Immature natural killer cell (primary cell): Measurements from ENCODE around the gene C6orf163. TPM values are rescaled to one million over a fixed set of nuclear protein-coding genes. Genes with fewer than 3 reads are reported as not detected.

ENCODE experiments used
- DNase-seq, 3 donors: peaks; one replicate each; pipeline ENCODE4 v3.0.0; 2022; ENCODE audit warnings: mixed read lengths in 1 of 3
- H3K27ac Mint-ChIP-seq, 6 donors: one replicate each; pipeline ENCODE4 v1.8.0; 2020; ENCODE audit warnings: mixed read lengths in 6 of 6, mild to moderate bottlenecking in 5 of 6, inconsistent platforms in 4 of 6, moderate library complexity in 3 of 6
- H3K27me3 Mint-ChIP-seq, 3 donors: one replicate each; pipeline ENCODE4 v1.8.0; 2020 to 2021; ENCODE audit warnings: low read depth in 3 of 3, mild to moderate bottlenecking in 3 of 3, mixed read lengths in 3 of 3, moderate library complexity in 3 of 3, inconsistent platforms in 1 of 3
- H3K36me3 Mint-ChIP-seq, 3 donors: one replicate each; pipeline ENCODE4 v1.8.0; 2020; ENCODE audit warnings: mixed read lengths in 3 of 3, inconsistent platforms in 2 of 3, mild to moderate bottlenecking in 2 of 3
- H3K4me1 Mint-ChIP-seq, 2 donors: one replicate each; pipeline ENCODE4 v1.8.0; 2020; ENCODE audit warnings: inconsistent platforms in 2 of 2, mild to moderate bottlenecking in 2 of 2, mixed read lengths in 2 of 2, moderate library complexity in 1 of 2
- H3K4me3 Mint-ChIP-seq, 5 donors: one replicate each; pipeline ENCODE4 v1.8.0; 2020; ENCODE audit warnings: mild to moderate bottlenecking in 5 of 5, mixed read lengths in 5 of 5, inconsistent platforms in 3 of 5, moderate library complexity in 3 of 5
- H3K9me3 Mint-ChIP-seq, 6 donors: one replicate each; pipeline ENCODE4 v1.8.0; 2020; ENCODE audit warnings: mild to moderate bottlenecking in 6 of 6, mixed read lengths in 6 of 6, inconsistent platforms in 4 of 6, moderate library complexity in 3 of 6
- polyA plus RNA-seq, 3 donors: library from polyadenylated mRNA; unstranded; fragments of 300-500 nt; fragmentation: Illumina TruSeq; gene quantifications; one replicate each; pipeline ENCODE4 v1.2.3, GENCODE V29; 2021

C6orf163 gene
- polyA plus RNA-seq, 3 donors from 2014 or later: 0.20 to 0.42 TPM; not detected in 1

GRCh38 chr6:87336367-87336766, 8.2 kb upstream of the C6orf163 start:
- no peak overlapping the region for H3K27ac Mint-ChIP-seq
- H3K4me1 Mint-ChIP-seq: peaks cover 20 to 21% of the 10 kb centered on the region in 2 donors
- H3K4me3 Mint-ChIP-seq: no peak overlapping the region
- H3K27me3 Mint-ChIP-seq: no peaks in the 10 kb centered on the region
- H3K9me3 Mint-ChIP-seq: no peaks in the 10 kb centered on the region
- no peak for DNase-seq
- H3K36me3 Mint-ChIP-seq: peaks cover 3 to 10% (median 5%) of the 10 kb centered on the region in 3 donors

DNA sequence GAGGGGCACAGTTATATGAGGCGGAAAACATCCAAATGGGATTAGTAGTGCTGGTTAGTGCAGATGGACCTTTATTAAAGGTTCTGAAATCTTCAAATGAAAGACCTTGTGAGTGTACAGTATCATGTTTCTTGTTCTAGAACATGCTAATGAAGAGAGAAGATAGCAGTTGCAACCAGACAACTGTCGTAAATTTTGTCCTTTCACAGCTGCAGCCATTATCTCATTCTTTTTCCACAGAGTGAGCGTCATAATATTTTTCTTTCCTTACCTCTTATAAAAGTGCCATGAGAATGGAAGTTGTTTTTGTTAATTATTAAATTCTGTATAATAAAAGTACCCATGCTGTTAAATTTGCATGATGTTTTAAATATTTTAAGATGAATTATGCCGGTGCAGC, 4.4 kb upstream of the C6orf163 start:
- Mint-ChIP-seq H3K36me3 (peaks cover 3 to 10% (median 6%) of the 10 kb centered on the region in 3 donors), H3K27ac (no peak overlapping the region)

DNA sequence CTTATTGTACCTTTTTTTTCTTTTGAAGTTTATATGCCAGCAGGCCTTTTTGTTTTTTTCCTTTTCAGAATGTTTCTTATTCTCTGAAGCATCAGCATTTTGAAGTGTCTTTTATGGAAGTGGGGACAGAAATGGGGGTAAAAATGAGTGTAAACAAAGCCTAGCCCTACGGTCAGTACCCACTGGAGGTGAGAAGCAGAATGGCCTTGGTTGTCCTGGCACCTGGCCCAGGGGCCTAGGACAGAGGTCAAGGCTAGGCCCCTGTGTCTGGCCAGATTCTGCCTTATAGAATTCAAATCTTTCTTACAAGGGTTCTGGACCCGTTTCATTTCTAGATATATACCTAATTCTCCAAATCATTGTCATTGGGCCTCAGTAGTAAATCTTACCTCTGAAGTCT, 3.5 kb upstream of the C6orf163 start:
- no peak for DNase-seq
- Mint-ChIP-seq H3K27me3 (no peaks in the 10 kb centered on the region), H3K4me3 (no peak overlapping the region), H3K36me3 (peaks cover 3 to 12% (median 3%) of the 10 kb centered on the region in 3 donors), H3K27ac (no peak overlapping the region), H3K9me3 (no peaks in the 10 kb centered on the region), H3K4me1 (no peaks in the 10 kb centered on the region)

More for the DNA sequence above, 4.4 kb upstream of the C6orf163 start:
- no peaks in the 10 kb centered on the region for H3K9me3 Mint-ChIP-seq
- H3K4me3 Mint-ChIP-seq: no peak overlapping the region
- H3K27me3 Mint-ChIP-seq: no peaks in the 10 kb centered on the region
- H3K4me1 Mint-ChIP-seq: no peaks in the 10 kb centered on the region
- DNase-seq: no peak

GRCh38 chr6:87341899-87342298, 2.7 kb upstream of the C6orf163 start:
- no peak for DNase-seq
- no peaks in the 10 kb centered on the region for H3K9me3 Mint-ChIP-seq
- H3K27ac Mint-ChIP-seq: no peak overlapping the region
- no peaks in the 10 kb centered on the region for H3K4me1 Mint-ChIP-seq
- H3K27me3 Mint-ChIP-seq: no peaks in the 10 kb centered on the region
- peaks cover 3 to 12% (median 3%) of the 10 kb centered on the region in 3 donors for H3K36me3 Mint-ChIP-seq
- H3K4me3 Mint-ChIP-seq: no peak overlapping the region

GRCh38 chr6:87342829-87343228, 1.8 kb upstream of the C6orf163 start:
- peaks cover 3 to 12% (median 6%) of the 10 kb centered on the region in 3 donors for H3K36me3 Mint-ChIP-seq
- H3K27ac Mint-ChIP-seq: no peak overlapping the region
- H3K9me3 Mint-ChIP-seq: no peaks in the 10 kb centered on the region
- no peak overlapping the region for H3K4me3 Mint-ChIP-seq
- no peak for DNase-seq
- H3K4me1 Mint-ChIP-seq: no peaks in the 10 kb centered on the region
- H3K27me3 Mint-ChIP-seq: no peaks in the 10 kb centered on the region

DNA sequence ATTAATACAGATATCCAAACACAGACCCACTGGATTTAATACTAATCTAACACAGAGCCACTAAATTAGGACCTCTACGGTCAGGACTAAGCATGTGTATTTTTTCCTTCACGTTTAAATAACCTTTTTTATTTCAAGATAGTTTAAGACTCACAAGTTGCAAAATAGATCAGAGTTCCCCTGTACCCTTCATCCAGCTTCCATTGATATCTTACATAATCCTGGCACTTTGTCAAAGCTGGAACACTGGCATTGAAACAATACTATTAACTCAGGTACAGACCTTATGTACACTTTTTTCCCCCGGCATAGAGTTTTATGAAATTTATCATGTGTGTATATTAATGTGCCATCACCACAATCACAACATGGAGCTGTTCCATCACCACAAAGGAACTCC, 2.1 kb downstream of the C6orf163 start:
- no peak for DNase-seq
- no peak overlapping the region for H3K27ac Mint-ChIP-seq
- H3K9me3 Mint-ChIP-seq: no peaks in the 10 kb centered on the region
- H3K4me1 Mint-ChIP-seq: no peaks in the 10 kb centered on the region
- peaks cover 0 to 12% (median 6%) of the 10 kb centered on the region in 3 donors for H3K36me3 Mint-ChIP-seq
- peaks cover 0 to 2% (median 0%) of the 10 kb centered on the region in 3 donors for H3K27me3 Mint-ChIP-seq
- H3K4me3 Mint-ChIP-seq: no peak overlapping the region

GRCh38 chr6:87349896-87350295, 5.3 kb downstream of the C6orf163 start:
- Mint-ChIP-seq H3K4me3 (no peak overlapping the region), H3K9me3 (no peaks in the 10 kb centered on the region), H3K27me3 (peaks cover 0 to 2% (median 0%) of the 10 kb centered on the region in 3 donors), H3K36me3 (peaks cover 0 to 6% (median 4%) of the 10 kb centered on the region in 3 donors), H3K27ac (no peak overlapping the region), H3K4me1 (no peaks in the 10 kb centered on the region)
- no peak for DNase-seq

DNA sequence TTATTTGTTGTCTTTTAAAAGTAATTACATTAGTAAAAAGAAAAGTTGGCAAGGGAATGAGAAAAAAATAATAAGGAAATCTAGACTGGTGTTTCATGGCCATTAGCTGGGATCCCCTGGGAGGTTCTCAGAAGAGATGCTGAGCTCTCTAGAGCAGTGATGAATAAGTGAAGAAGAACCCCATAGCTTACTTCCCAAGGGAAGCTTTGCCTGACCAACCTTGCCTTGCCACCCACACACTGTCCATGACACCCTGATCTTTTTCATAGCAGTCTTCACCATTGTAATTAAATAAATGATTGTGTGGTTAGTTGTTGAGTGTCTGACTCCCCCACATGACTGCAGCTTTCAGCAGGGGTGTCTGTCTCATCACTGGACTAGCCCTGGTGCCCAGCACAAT, 5.9 kb downstream of the C6orf163 start:
- peaks cover 0 to 2% (median 0%) of the 10 kb centered on the region in 3 donors for H3K27me3 Mint-ChIP-seq
- H3K4me3 Mint-ChIP-seq: no peak overlapping the region
- H3K9me3 Mint-ChIP-seq: no peaks in the 10 kb centered on the region
- H3K36me3 Mint-ChIP-seq: peaks cover 0 to 6% (median 0%) of the 10 kb centered on the region in 3 donors
- no peak overlapping the region for H3K27ac Mint-ChIP-seq
- DNase-seq: no peak
- no peaks in the 10 kb centered on the region for H3K4me1 Mint-ChIP-seq

DNA sequence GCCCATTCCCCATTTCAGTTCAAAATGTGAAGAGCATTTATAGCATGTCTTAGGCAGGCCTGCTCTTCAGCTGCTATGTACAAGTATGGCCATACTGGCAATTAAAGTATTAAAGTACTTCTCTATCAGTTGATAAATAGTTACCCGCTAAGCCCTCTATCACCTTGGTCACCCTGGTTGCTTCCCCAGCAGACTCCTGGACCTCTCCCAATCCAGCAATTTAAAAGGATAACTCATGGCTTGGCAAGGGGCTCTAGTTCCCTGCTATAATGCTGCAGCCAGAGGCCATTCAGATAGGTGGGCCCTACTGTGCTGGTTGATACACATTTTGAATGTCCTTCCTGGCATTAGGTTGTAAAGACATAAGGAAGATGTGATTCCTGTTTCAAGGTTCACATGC, 7.0 kb downstream of the C6orf163 start:
- no peak for DNase-seq
- Mint-ChIP-seq H3K4me1 (no peaks in the 10 kb centered on the region), H3K9me3 (no peaks in the 10 kb centered on the region), H3K27me3 (peaks cover 0 to 2% (median 0%) of the 10 kb centered on the region in 3 donors), H3K36me3 (peaks cover 0 to 6% (median 0%) of the 10 kb centered on the region in 3 donors), H3K4me3 (no peak overlapping the region), H3K27ac (no peak overlapping the region)

- peaks cover 0 to 2% (median 0%) of the 10 kb centered on the region in 3 donors for H3K27me3 Mint-ChIP-seq
- no peak overlapping the region for H3K4me3 Mint-ChIP-seq
- DNase-seq: no peak
- no peaks in the 10 kb centered on the region for H3K9me3 Mint-ChIP-seq
- no peaks in the 10 kb centered on the region for H3K36me3 Mint-ChIP-seq
- no peaks in the 10 kb centered on the region for H3K4me1 Mint-ChIP-seq
- no peak overlapping the region for H3K27ac Mint-ChIP-seq
These were observed 11.6 kb downstream of the C6orf163 start for GRCh38 chr6:87356181-87356580.

DNA sequence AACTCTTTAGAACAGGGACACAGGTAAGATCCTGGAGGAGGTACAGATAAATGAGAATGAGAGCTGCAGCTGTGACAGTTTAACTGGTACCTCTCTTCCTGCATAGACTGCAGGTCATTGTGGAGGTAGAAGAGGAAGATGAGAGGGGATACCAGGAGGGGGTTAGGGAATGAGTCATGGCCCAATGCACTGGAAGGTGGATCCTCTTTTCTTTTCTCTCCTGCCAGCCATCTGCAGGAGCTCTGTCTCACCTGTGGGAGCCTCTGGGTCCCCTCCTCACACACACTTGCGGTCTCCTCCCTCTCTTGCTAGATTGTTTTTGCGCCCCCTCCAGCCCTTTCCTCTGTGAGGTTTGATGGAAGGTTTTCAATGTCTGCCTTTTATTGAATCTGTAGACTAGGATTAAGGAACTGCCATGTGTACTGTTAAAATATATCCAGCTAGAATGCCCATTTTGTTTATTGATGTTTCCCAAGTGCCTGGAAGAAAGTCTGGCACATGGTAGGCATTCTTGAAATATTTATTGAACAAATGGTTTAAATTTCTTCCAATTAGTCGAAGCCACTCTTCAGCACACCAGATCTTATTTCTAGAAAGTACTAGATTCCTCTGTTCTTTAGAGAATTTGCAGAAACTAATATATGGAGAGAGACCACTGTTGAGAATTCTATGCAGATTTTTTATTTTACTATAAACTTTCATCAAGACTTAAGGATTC, 13.0 kb downstream of the C6orf163 start:
- Mint-ChIP-seq H3K27ac (no peak overlapping the region), H3K27me3 (peaks cover 0 to 2% (median 0%) of the 10 kb centered on the region in 3 donors), H3K9me3 (no peaks in the 10 kb centered on the region), H3K4me3 (no peak overlapping the region), H3K36me3 (peaks cover 0 to 8% (median 2%) of the 10 kb centered on the region in 3 donors), H3K4me1 (no peaks in the 10 kb centered on the region)
- no peak for DNase-seq

DNA sequence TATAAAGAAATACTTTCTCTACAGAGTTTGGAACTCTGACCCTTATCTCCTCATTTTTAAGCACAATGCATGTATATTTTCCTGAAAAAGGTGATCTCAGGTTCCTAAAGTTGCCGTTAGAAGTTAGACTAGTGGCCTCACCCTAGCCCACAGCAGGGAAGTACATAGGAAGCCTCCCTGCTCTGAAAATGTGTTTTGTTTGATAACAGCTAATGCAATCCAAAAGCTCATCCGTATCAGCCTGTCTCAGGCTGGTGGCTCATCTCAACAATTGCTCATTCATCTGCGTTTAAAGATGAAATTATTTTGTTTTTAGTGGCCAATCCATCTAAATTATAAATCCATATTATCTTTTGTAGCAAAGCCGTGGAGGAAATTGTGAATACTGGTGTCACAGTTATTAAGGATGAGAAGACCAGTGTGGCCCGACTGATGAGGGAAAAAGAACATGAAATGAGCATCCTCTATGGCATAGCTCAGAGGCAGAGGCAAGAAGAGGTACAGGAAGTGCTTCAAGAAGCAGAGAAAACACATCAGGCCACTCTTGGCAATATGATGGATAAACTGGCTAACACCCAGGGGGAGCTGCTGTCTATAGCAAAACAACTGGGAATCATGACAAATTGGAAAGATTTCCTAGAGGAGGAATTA, 20.1 kb downstream of the C6orf163 start:
- Mint-ChIP-seq H3K36me3 (peaks cover 0 to 14% (median 14%) of the 10 kb centered on the region in 3 donors), H3K27me3 (peaks cover 0 to 5% (median 3%) of the 10 kb centered on the region in 3 donors), H3K4me3 (no peak overlapping the region), H3K27ac (no peak overlapping the region), H3K4me1 (no peaks in the 10 kb centered on the region), H3K9me3 (no peaks in the 10 kb centered on the region)
- no peak for DNase-seq

DNA sequence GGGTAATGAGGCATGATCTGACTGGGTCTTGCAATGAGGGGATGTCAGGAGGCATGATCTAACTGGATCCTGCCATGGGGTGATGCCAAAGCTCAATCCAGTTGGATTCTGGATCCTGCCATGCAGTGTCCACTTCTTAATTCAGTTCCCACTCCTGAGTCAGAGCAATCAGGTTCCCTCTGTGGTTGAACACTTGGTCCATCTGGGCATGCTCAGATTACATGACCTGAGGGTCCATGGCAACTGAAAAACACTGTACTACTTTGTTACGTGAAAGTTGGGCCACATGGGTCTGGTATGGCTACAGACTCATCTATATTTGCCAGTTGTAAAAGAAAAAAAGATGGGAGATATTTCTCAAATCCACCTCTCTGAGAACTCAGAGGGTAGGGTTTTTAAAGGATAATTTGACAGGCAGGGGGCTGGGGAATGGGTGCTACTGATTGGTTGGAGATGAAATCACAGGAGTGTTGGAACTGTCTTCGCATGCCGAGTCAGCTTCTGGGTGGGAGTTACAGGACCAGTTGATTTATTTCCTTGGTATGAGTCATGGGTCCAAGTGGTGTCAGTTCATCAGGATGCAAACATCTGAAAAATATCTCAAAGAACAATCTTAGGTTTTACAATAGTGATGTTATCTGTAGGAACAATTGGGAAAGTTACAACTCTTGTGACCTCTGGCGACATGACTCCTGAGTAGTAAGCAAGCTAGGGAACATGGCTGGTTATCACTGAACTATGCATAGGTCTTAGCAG, 21.6 kb downstream of the C6orf163 start:
- H3K4me1 Mint-ChIP-seq: no peaks in the 10 kb centered on the region
- H3K9me3 Mint-ChIP-seq: no peaks in the 10 kb centered on the region
- DNase-seq: no peak
- H3K27ac Mint-ChIP-seq: no peak overlapping the region
- no peak overlapping the region for H3K4me3 Mint-ChIP-seq
- H3K36me3 Mint-ChIP-seq: peaks cover 0 to 17% (median 14%) of the 10 kb centered on the region in 3 donors
- peaks cover 0 to 5% (median 3%) of the 10 kb centered on the region in 3 donors for H3K27me3 Mint-ChIP-seq

GRCh38 chr6:87366899-87367298, 22.3 kb downstream of the C6orf163 start:
- H3K27ac Mint-ChIP-seq: no peak overlapping the region
- peaks cover 0 to 17% (median 14%) of the 10 kb centered on the region in 3 donors for H3K36me3 Mint-ChIP-seq
- no peak overlapping the region for H3K4me3 Mint-ChIP-seq
- H3K9me3 Mint-ChIP-seq: no peaks in the 10 kb centered on the region
- no peak for DNase-seq
- no peaks in the 10 kb centered on the region for H3K4me1 Mint-ChIP-seq
- H3K27me3 Mint-ChIP-seq: peaks cover 0 to 5% (median 3%) of the 10 kb centered on the region in 3 donors
